Measurements from ENCODE around the gene FLRT3. TPM values are rescaled to one million over a fixed set of nuclear protein-coding genes. Genes with fewer than 3 reads are reported as not detected.

FLRT3 gene
- total and polyA plus RNA-seq, 2 experiments from 2014 or later: 0.17 to 0.45 TPM

GRCh38 chr20:14313341-14314020 is 23.9 kb downstream of the FLRT3 start:
- H3K4me3 Mint-ChIP-seq: no peak overlapping the region
- Histone ChIP-seq H3K4me3 (no peak overlapping the region), H3K4me2 (no peak overlapping the region), H3K79me2 (replicated peaks; ENCODE audit: insufficient read depth) (no peaks in the 10 kb centered on the region), H3F3A (replicated peaks; ENCODE audit: low read depth) (no peaks in the 10 kb centered on the region), H3K27ac (ENCODE audit: low read depth) (no peak overlapping the region), H2AFZ (no peak overlapping the region), H3K9me2 (ENCODE audit: insufficient read depth) (peaks cover 2% of the 10 kb centered on the region; the same call in 1 of the 2 replicates), H4K20me1 (replicated peaks; ENCODE audit: insufficient read depth) (no peaks in the 10 kb centered on the region), H3K36me3 (ENCODE audit: insufficient read depth) (no peaks in the 10 kb centered on the region), H3K4me1 (ENCODE audit: insufficient read depth) (peaks cover 10% of the 10 kb centered on the region; the same call in 1 of the 2 replicates), H3K27me3 (ENCODE audit: insufficient read depth) (no peaks in the 10 kb centered on the region)
- H3K4me1 Mint-ChIP-seq: peaks cover 13% of the 10 kb centered on the region
- H3K27me3 Mint-ChIP-seq (ENCODE audit: insufficient read depth, low read depth, poor library complexity): no peaks in the 10 kb centered on the region
- TF ChIP-seq EZH2phosphoT487 (IDR thresholded peaks at IDR 0.05; ENCODE audit: unreplicated experiment): no peak
- no peak for TF ChIP-seq CTCF (conservative IDR thresholded peaks at IDR 0.05; ENCODE audit: low read depth in 2 of 2)
- TF ChIP-seq NANOG (IDR thresholded peaks at IDR 0.05; ENCODE audit: borderline replicate concordance): no peak
- TF ChIP-seq, protein P1, sequence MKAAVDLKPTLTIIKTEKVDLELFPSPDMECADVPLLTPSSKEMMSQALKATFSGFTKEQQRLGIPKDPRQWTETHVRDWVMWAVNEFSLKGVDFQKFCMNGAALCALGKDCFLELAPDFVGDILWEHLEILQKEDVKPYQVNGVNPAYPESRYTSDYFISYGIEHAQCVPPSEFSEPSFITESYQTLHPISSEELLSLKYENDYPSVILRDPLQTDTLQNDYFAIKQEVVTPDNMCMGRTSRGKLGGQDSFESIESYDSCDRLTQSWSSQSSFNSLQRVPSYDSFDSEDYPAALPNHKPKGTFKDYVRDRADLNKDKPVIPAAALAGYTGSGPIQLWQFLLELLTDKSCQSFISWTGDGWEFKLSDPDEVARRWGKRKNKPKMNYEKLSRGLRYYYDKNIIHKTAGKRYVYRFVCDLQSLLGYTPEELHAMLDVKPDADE (IDR thresholded peaks at IDR 0.05): no peak
- no peak for TF ChIP-seq POLR2AphosphoS5 (IDR thresholded peaks at IDR 0.05; ENCODE audit: low read depth)
- no peak for TF ChIP-seq ZNF331 (CRISPR knock-in tag; IDR thresholded peaks at IDR 0.05; ENCODE audit: low read depth)
- H3K36me3 Mint-ChIP-seq (ENCODE audit: low read depth): no peaks in the 10 kb centered on the region
- ATAC-seq (no peak), DNase-seq (ENCODE audit: low spot score) (no peak)
- H3K27ac Mint-ChIP-seq: no peak overlapping the region
- H3K9me3 Mint-ChIP-seq: no peaks in the 10 kb centered on the region

GRCh38 chr20:14312001-14312400 is 25.4 kb downstream of the FLRT3 start:
- DNase-seq (ENCODE audit: low spot score): peak; percentile 12
- H3K4me3 ChIP-seq: no peak overlapping the region
- no peaks in the 10 kb centered on the region for H3K9me3 Mint-ChIP-seq
- H3K27ac Mint-ChIP-seq: no peak overlapping the region
- no peaks in the 10 kb centered on the region for H3K27me3 Mint-ChIP-seq (ENCODE audit: insufficient read depth, low read depth, poor library complexity)
- peaks cover 13% of the 10 kb centered on the region for H3K4me1 Mint-ChIP-seq
- H3K79me2 ChIP-seq (replicated peaks; ENCODE audit: insufficient read depth): no peaks in the 10 kb centered on the region
- peaks cover 2% of the 10 kb centered on the region; the same call in 1 of the 2 replicates for H3K9me2 ChIP-seq (ENCODE audit: insufficient read depth)
- no peaks in the 10 kb centered on the region for H3F3A ChIP-seq (replicated peaks; ENCODE audit: low read depth)
- no peaks in the 10 kb centered on the region for H3K36me3 Mint-ChIP-seq (ENCODE audit: low read depth)
- H3K4me2 ChIP-seq: no peak overlapping the region
- ATAC-seq: peak; percentile 67
- no peaks in the 10 kb centered on the region for H4K20me1 ChIP-seq (replicated peaks; ENCODE audit: insufficient read depth)
- no peaks in the 10 kb centered on the region for H3K36me3 ChIP-seq (ENCODE audit: insufficient read depth)
- H2AFZ ChIP-seq: no peak overlapping the region
- no peak overlapping the region for H3K4me3 Mint-ChIP-seq
- no peak overlapping the region for H3K27ac ChIP-seq (ENCODE audit: low read depth)
- no peaks in the 10 kb centered on the region for H3K27me3 ChIP-seq (ENCODE audit: insufficient read depth)
- peaks cover 10% of the 10 kb centered on the region; the same call in 1 of the 2 replicates for H3K4me1 ChIP-seq (ENCODE audit: insufficient read depth)
- TF ChIP-seq CTCF (conservative IDR thresholded peaks at IDR 0.05; ENCODE audit: low read depth in 2 of 2) (no peak), ZNF462 (CRISPR knock-in tag; IDR thresholded peaks at IDR 0.05) (no peak), JUNB (IDR thresholded peaks at IDR 0.05; ENCODE audit: unreplicated experiment) (no peak)
- TF ChIP-seq, protein P1 (IDR thresholded peaks at IDR 0.05): no peak
